Testis (tissue), 3 donors: ENCODE results near the gene PRSS37. TPM values are rescaled to one million over a fixed set of nuclear protein-coding genes. Genes with fewer than 3 reads are reported as not detected.

Source experiments
- DNase-seq: peaks from one replicate; pipeline ENCODE4 v3.0.0-alpha.2; 2019
- H3K27ac ChIP-seq, 2 donors: fragments of 200-600 bp; sonication (generic); one replicate each; pipeline ENCODE4 v1.5.1; 2019
- H3K27me3 ChIP-seq: fragments of 200-600 bp; sonication (generic); one replicate; pipeline ENCODE4 v1.5.1; 2019
- H3K36me3 ChIP-seq: fragments of 200-600 bp; sonication (generic); one replicate; pipeline ENCODE4 v1.5.1; 2017; ENCODE audit warnings: low read depth; ENCODE audit errors: missing control alignments
- H3K4me1 ChIP-seq: fragments of 200-600 bp; sonication (generic); one replicate; pipeline ENCODE4 v1.5.1; 2019
- H3K4me3 ChIP-seq, 2 donors: fragments of 200-600 bp; sonication (generic); one replicate each; pipeline ENCODE4 v1.5.1; 2017 to 2019
- H3K9me3 ChIP-seq: fragments of 200-600 bp; sonication (generic); one replicate; pipeline ENCODE4 v1.5.1; 2017
- POLR2A ChIP-seq: fragments of 450-650 bp; IDR thresholded peaks from one replicate; pipeline ENCODE4 v1.6.1; 2017; ENCODE audit warnings: antibody characterized with exemption, mild to moderate bottlenecking, moderate library complexity
- WGBS, 2 donors: methylation state at CpG; one replicate each; pipeline ENCODE4 v1.1.5; 2018; 5-methylcytosine and 5-hydroxymethylcytosine counted together
- intact Hi-C: fragments of 100-400 bp; cut with DNase I; formaldehyde crosslinking; loops from one replicate; pipeline ENCODE4 v1.15.1; 2023; ENCODE audit warnings: low total_unique reads
- polyA plus RNA-seq: library from polyadenylated mRNA; stranded (reverse); fragments of 350-450 nt; fragmentation: Illumina TruSeq; extraction: RNeasy Lipid Tissue Mini Kit (QIAGEN cat#74804); gene quantifications from one replicate; pipeline ENCODE4 v1.2.3, GENCODE V29; 2014; ENCODE audit warnings: low read depth, low replicate concordance; ENCODE audit not compliant: insufficient read depth
- total RNA-seq, 2 donors: library from RNA; depleted of rRNA; stranded (reverse); fragments of >200 nt; gene quantifications; one replicate each; pipeline ENCODE4 v1.2.3, GENCODE V29; 2016
- TF ChIP-seq, protein P1 (sequence below), 3 experiments: fragments of 450-650 bp in 2 of 3; fragments of 200-600 bp in 1 of 3; sonication (generic) in 1 of 3; IDR thresholded peaks; one replicate each; pipeline ENCODE4 v1.5.1; 2016 to 2019; ENCODE audit warnings: antibody characterized with exemption in 3 of 3, mild to moderate bottlenecking in 2 of 3, moderate library complexity in 1 of 3

Gene PRSS37
- total and polyA plus RNA-seq, 3 donors from 2014 or later, result 17.1 to 54.7 (median 38.6) TPM

DNA sequence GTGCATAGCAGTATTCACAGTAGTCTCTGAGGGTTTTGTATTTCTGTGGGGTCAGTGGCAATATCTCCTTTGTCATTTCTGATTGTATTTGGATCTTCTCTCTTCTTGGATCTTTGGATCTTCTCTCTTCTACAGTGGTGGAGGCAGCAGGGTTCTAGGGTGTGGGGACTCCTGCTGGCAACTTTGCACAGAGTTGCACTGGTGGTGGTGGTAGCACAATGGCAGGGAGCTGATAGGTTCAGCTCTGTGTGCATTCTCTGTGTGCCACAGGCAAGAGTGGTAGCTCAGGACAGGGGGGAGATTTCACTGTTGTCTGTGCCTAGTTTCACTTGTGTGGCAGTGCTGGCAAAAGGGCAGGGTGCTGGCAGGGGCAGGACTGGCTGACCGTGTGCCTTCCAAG lies 35.1 kb upstream of the PRSS37 start:
- Histone ChIP-seq H3K9me3 (no peaks in the 10 kb centered on the region), H3K4me1 (no peaks in the 10 kb centered on the region), H3K27me3 (no peaks in the 10 kb centered on the region), H3K36me3 (no peaks in the 10 kb centered on the region), H3K27ac (no peak overlapping the region), H3K4me3 (no peak overlapping the region)
- intact Hi-C loops, result no loop called here
- 80 to 96% methylated on average over 1 of the region's 1 CpG for WGBS, 2 donors
- no peak for TF ChIP-seq POLR2A
- TF ChIP-seq, protein P1, sequence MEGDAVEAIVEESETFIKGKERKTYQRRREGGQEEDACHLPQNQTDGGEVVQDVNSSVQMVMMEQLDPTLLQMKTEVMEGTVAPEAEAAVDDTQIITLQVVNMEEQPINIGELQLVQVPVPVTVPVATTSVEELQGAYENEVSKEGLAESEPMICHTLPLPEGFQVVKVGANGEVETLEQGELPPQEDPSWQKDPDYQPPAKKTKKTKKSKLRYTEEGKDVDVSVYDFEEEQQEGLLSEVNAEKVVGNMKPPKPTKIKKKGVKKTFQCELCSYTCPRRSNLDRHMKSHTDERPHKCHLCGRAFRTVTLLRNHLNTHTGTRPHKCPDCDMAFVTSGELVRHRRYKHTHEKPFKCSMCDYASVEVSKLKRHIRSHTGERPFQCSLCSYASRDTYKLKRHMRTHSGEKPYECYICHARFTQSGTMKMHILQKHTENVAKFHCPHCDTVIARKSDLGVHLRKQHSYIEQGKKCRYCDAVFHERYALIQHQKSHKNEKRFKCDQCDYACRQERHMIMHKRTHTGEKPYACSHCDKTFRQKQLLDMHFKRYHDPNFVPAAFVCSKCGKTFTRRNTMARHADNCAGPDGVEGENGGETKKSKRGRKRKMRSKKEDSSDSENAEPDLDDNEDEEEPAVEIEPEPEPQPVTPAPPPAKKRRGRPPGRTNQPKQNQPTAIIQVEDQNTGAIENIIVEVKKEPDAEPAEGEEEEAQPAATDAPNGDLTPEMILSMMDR (IDR thresholded peaks at IDR 0.05), result no peak
- no peak for DNase-seq

DNA sequence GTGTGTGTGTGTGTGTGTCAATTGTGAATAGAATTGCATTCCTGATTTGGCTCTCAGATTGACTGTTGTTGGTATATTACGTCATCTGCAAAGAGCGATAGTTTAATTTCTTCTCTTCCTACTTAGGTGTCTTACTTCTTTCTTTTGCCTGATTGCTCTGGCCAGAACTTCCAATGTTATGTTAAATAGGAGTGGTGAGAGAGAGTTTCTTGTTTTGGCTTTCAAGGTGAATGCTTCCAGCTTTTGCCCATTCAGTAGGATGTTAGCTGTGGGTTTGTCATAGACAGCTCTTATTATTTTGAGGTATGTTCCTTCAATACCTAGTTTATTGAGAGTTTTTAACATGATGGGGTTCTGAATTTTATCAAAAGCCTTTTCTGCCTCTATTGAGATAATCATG lies 34.2 kb upstream of the PRSS37 start:
- no peak overlapping the region for H3K4me3 ChIP-seq
- no peaks in the 10 kb centered on the region for H3K36me3 ChIP-seq
- intact Hi-C loops, result no loop called here
- WGBS, 2 donors, result 88 to 89% methylated on average over 2 of the region's 2 CpGs
- no peaks in the 10 kb centered on the region for H3K4me1 ChIP-seq
- no peak overlapping the region for H3K27ac ChIP-seq
- no peaks in the 10 kb centered on the region for H3K9me3 ChIP-seq
- no peaks in the 10 kb centered on the region for H3K27me3 ChIP-seq
- no peak for DNase-seq
- TF ChIP-seq, protein P1 (IDR thresholded peaks at IDR 0.05), result no peak
- TF ChIP-seq POLR2A, result no peak

DNA sequence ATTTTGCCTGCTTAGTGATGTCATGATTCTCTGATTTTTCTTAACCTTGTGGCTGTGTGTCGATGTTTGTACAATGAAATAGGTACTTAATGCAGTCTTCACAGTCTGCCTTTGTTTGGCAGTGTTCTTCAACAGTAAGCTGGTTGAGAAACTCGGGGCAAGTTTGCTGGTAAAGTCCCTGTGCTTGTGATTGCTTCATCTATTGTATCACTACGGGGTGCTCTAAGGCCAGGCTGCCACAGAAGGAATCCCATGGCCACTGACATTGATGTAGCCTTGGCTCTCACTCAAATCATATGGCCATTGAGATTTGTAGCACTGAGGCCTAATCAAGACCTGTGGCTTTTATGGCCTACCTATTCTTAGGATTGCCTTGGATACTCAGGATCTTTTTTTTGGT lies 33.5 kb upstream of the PRSS37 start:
- Histone ChIP-seq H3K9me3 (no peaks in the 10 kb centered on the region), H3K27ac (no peak overlapping the region), H3K27me3 (no peaks in the 10 kb centered on the region), H3K4me3 (no peak overlapping the region), H3K4me1 (no peaks in the 10 kb centered on the region), H3K36me3 (no peaks in the 10 kb centered on the region)
- intact Hi-C loops, result no loop called here
- TF ChIP-seq, protein P1 (IDR thresholded peaks at IDR 0.05), result no peak
- no peak for TF ChIP-seq POLR2A
- 67 to 80% methylated on average over 3 of the region's 3 CpGs for WGBS, 2 donors
- no peak for DNase-seq

DNA sequence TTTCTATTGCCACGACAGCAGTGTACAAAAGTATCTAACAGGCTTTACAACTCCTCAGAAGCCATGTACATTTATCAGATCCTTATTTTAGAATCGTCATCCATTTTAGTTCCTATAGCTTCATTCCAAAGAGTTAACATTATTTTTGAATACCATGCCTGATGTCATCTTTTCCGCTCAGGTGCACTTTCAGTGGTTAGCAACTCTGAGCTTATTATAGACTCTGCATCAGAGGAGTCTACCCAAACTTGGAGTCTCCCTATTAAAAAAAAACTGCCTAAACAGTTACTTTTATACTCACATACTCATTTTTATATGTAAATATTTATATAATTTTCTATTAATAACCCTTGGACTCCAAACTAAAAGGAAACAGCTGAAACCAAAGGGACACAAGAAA lies 31.6 kb upstream of the PRSS37 start:
- H3K36me3 ChIP-seq, result no peaks in the 10 kb centered on the region
- H3K4me1 ChIP-seq, result no peaks in the 10 kb centered on the region
- no peak overlapping the region for H3K4me3 ChIP-seq
- no peak overlapping the region for H3K27ac ChIP-seq
- TF ChIP-seq POLR2A, result no peak
- TF ChIP-seq, protein P1 (IDR thresholded peaks at IDR 0.05), result no peak
- H3K9me3 ChIP-seq, result no peaks in the 10 kb centered on the region
- 88 to 89% methylated on average over 3 of the region's 3 CpGs for WGBS, 2 donors
- no peaks in the 10 kb centered on the region for H3K27me3 ChIP-seq
- intact Hi-C loops, result no loop called here
- DNase-seq, result no peak

DNA sequence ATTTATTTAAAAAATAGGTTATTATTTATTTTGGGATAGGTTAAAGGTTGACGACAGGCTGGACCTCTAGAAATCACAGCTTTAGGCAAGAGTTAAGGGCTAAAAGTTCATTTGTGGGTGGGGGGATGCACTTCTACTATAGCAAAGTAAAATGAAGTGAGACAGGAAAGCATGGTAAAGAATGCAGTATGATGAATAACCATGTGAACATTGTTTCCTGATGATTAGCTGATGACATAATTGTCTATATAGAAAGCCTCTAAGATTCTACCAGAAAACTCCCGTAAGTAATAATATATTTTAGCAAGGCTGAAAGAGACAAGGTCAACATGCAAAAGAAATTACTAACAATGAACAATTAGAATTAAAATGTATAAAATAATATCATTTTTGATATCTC lies 25.7 kb upstream of the PRSS37 start:
- no peaks in the 10 kb centered on the region for H3K27me3 ChIP-seq
- no peaks in the 10 kb centered on the region for H3K4me1 ChIP-seq
- H3K27ac ChIP-seq, result no peak overlapping the region
- WGBS, 2 donors, result 93 to 96% methylated on average over 2 of the region's 2 CpGs
- intact Hi-C loops, result no loop called here
- TF ChIP-seq, protein P1 (IDR thresholded peaks at IDR 0.05), result no peak
- TF ChIP-seq POLR2A, result no peak
- H3K36me3 ChIP-seq, result no peaks in the 10 kb centered on the region
- no peaks in the 10 kb centered on the region for H3K9me3 ChIP-seq
- H3K4me3 ChIP-seq, result no peak overlapping the region
- DNase-seq, result no peak
